Measurements from ENCODE around the gene SSTR4.

The SSTR4 gene

DNA sequence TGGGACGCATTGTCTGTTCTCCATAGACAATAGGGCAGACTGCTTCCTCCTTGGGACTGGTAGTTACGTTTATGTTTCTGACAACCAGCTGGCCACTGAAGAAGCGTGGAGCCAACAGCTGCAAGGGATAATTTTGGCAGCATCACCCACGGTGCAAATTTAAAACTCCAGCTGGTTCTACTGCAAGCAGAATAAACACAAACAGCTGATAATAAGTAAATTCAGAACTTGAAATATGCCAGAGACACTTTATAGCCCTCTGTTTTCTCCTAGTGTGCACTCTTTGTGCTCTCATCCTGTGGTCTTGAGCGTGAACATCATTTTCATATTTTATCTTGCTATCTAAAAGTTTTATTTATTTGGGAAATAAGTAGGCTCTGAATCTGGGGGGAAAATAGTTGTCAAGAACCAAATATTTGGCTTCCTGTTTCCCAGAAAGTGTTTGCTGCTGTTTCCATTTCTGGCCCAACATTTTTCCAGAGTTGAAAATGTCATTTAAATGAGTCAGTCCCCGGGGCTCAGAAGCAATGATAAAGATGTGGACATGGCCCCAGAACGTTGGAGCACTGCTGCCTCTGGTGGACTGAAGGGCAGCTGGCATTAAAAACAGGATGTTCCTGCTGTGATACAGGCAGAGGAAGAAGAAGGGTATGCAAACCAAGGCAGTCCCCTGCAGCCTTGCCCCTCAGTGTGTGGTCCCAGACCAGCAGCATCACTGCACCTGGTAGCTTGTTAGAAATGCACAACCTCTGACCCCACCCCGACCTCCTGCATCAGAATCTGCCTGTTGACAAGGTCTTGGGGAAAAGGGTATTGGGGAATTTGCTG lies 26.8 kb downstream of the SSTR4 start:
- H3K4me3 ChIP-seq (ENCODE audit: low read length, poor library complexity, severe bottlenecking) = no peak overlapping the region
- H3K9me3 ChIP-seq (ENCODE audit: insufficient read depth, low read depth, low read length) = no peaks in the 10 kb centered on the region
- no peak overlapping the region for H3K9ac ChIP-seq (ENCODE audit: low read depth, low read length, poor library complexity, severe bottlenecking)
- no peaks in the 10 kb centered on the region for H3K36me3 ChIP-seq (ENCODE audit: insufficient read depth, low read length)
- H2AFZ ChIP-seq (ENCODE audit: low read length) = no peak overlapping the region
- no peaks in the 10 kb centered on the region for H3F3A ChIP-seq (ENCODE audit: low read depth)
- TF ChIP-seq, protein P1, sequence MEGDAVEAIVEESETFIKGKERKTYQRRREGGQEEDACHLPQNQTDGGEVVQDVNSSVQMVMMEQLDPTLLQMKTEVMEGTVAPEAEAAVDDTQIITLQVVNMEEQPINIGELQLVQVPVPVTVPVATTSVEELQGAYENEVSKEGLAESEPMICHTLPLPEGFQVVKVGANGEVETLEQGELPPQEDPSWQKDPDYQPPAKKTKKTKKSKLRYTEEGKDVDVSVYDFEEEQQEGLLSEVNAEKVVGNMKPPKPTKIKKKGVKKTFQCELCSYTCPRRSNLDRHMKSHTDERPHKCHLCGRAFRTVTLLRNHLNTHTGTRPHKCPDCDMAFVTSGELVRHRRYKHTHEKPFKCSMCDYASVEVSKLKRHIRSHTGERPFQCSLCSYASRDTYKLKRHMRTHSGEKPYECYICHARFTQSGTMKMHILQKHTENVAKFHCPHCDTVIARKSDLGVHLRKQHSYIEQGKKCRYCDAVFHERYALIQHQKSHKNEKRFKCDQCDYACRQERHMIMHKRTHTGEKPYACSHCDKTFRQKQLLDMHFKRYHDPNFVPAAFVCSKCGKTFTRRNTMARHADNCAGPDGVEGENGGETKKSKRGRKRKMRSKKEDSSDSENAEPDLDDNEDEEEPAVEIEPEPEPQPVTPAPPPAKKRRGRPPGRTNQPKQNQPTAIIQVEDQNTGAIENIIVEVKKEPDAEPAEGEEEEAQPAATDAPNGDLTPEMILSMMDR (conservative IDR thresholded peaks at IDR 0.05; ENCODE audit: low read length) = peak; percentile 68
- no peak for TF ChIP-seq EZH2phosphoT487 (IDR thresholded peaks at IDR 0.05; ENCODE audit: borderline replicate concordance)
- peaks cover 7% of the 10 kb centered on the region for H3K4me1 ChIP-seq (ENCODE audit: insufficient read depth, low read length, poor library complexity, severe bottlenecking)
- no peaks in the 10 kb centered on the region for H3K27me3 ChIP-seq (ENCODE audit: insufficient read depth, low read length, poor library complexity, severe bottlenecking)
- no peaks in the 10 kb centered on the region for H3K79me2 ChIP-seq (ENCODE audit: insufficient read depth, low read length)
- H3K9me2 ChIP-seq (replicated peaks; ENCODE audit: low read depth, low read length) = no peaks in the 10 kb centered on the region
- H4K20me1 ChIP-seq (ENCODE audit: insufficient read depth, low read length, poor library complexity, severe bottlenecking) = no peaks in the 10 kb centered on the region
- no peak overlapping the region for H3K4me2 ChIP-seq (ENCODE audit: low read depth, low read length, poor library complexity, severe bottlenecking)

DNA sequence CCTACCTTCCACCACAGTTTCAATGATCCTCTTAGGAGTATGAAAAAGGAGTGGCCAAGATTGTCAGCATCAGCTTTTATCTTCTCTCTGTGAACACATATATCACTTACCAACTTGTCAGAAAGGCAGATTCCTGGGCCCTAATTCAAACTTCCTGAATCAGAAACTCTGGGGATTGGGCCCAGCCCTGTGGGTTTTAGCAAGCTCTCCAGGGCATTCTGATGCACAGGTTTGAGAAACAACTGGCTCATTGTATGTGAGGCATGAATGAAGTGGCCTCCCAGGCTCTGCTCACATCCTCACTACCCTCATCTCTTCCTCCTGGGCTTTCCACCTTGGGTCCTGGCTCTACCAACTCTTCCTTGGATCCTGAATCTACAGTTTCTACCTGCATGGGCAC lies 27.5 kb downstream of the SSTR4 start:
- no peaks in the 10 kb centered on the region for H3K79me2 ChIP-seq (ENCODE audit: insufficient read depth, low read length)
- H2AFZ ChIP-seq (ENCODE audit: low read length) = no peak overlapping the region
- no peaks in the 10 kb centered on the region for H4K20me1 ChIP-seq (ENCODE audit: insufficient read depth, low read length, poor library complexity, severe bottlenecking)
- no peaks in the 10 kb centered on the region for H3K9me3 ChIP-seq (ENCODE audit: insufficient read depth, low read depth, low read length)
- no peak overlapping the region for H3K4me2 ChIP-seq (ENCODE audit: low read depth, low read length, poor library complexity, severe bottlenecking)
- H3K4me3 ChIP-seq (ENCODE audit: low read length, poor library complexity, severe bottlenecking) = no peak overlapping the region
- TF ChIP-seq, protein P1 (conservative IDR thresholded peaks at IDR 0.05; ENCODE audit: low read length) = no peak
- TF ChIP-seq EZH2phosphoT487 (IDR thresholded peaks at IDR 0.05; ENCODE audit: borderline replicate concordance) = no peak
- no peaks in the 10 kb centered on the region for H3F3A ChIP-seq (ENCODE audit: low read depth)
- H3K9ac ChIP-seq (ENCODE audit: low read depth, low read length, poor library complexity, severe bottlenecking) = no peak overlapping the region
- no peaks in the 10 kb centered on the region for H3K27me3 ChIP-seq (ENCODE audit: insufficient read depth, low read length, poor library complexity, severe bottlenecking)
- no peaks in the 10 kb centered on the region for H3K36me3 ChIP-seq (ENCODE audit: insufficient read depth, low read length)
- peaks cover 7% of the 10 kb centered on the region for H3K4me1 ChIP-seq (ENCODE audit: insufficient read depth, low read length, poor library complexity, severe bottlenecking)
- no peaks in the 10 kb centered on the region for H3K9me2 ChIP-seq (replicated peaks; ENCODE audit: low read depth, low read length)

DNA sequence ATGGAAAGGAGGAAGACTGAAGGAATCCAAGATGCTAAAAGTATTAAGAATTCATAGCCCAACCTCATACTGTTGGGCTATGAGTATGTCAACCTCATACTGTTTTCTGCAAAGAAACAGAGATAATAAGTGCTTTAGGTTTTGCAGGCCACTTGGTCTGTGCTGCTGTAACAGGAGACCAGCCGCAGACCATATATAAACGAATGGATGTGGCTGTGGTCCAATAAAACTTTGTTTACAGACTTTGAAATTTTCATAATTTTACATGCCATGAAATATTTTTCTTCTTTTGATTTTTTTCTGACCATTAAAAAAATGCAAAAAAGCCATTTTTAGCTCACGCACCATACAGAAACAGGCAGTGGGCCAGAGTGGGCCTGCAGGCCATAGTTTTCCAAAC lies 28.1 kb downstream of the SSTR4 start:
- H2AFZ ChIP-seq (ENCODE audit: low read length) = no peak overlapping the region
- no peak overlapping the region for H3K4me2 ChIP-seq (ENCODE audit: low read depth, low read length, poor library complexity, severe bottlenecking)
- H3F3A ChIP-seq (ENCODE audit: low read depth) = no peaks in the 10 kb centered on the region
- TF ChIP-seq, protein P1 (conservative IDR thresholded peaks at IDR 0.05; ENCODE audit: low read length) = no peak
- TF ChIP-seq EZH2phosphoT487 (IDR thresholded peaks at IDR 0.05; ENCODE audit: borderline replicate concordance) = no peak
- H3K9ac ChIP-seq (ENCODE audit: low read depth, low read length, poor library complexity, severe bottlenecking) = no peak overlapping the region
- no peaks in the 10 kb centered on the region for H3K9me3 ChIP-seq (ENCODE audit: insufficient read depth, low read depth, low read length)
- H3K4me3 ChIP-seq (ENCODE audit: low read length, poor library complexity, severe bottlenecking) = no peak overlapping the region
- no peaks in the 10 kb centered on the region for H4K20me1 ChIP-seq (ENCODE audit: insufficient read depth, low read length, poor library complexity, severe bottlenecking)
- H3K4me1 ChIP-seq (ENCODE audit: insufficient read depth, low read length, poor library complexity, severe bottlenecking) = peaks cover 7% of the 10 kb centered on the region
- H3K9me2 ChIP-seq (replicated peaks; ENCODE audit: low read depth, low read length) = no peaks in the 10 kb centered on the region
- H3K27me3 ChIP-seq (ENCODE audit: insufficient read depth, low read length, poor library complexity, severe bottlenecking) = no peaks in the 10 kb centered on the region
- H3K79me2 ChIP-seq (ENCODE audit: insufficient read depth, low read length) = no peaks in the 10 kb centered on the region
- no peaks in the 10 kb centered on the region for H3K36me3 ChIP-seq (ENCODE audit: insufficient read depth, low read length)
